H1 (cell line): ENCODE data around the gene BTBD9. TPM values are rescaled to one million over a fixed set of nuclear protein-coding genes. Genes with fewer than 3 reads are reported as not detected.

Source experiments
- RBBP5 ChIP-seq: IDR thresholded peaks from 2 replicates; pipeline ENCODE4 v1.7.1; 2012; ENCODE audit warnings: low read depth, mild to moderate bottlenecking, inconsistent platforms, low read length, moderate library complexity, borderline replicate concordance
- polyA plus RNA-seq, 7 experiments: library from polyadenylated mRNA; depleted of rRNA in 3 of 7; stranded (reverse) in 5 of 7; unstranded in 2 of 7; fragments of >200 nt in 5 of 7; fragments of 200-250 nt in 2 of 7; gene quantifications; 1 replicate in 5 of 7; 2 replicates in 1 of 7; 4 replicates in 1 of 7; pipeline versions ENCODE4 v1.2.1 to v1.2.3, GENCODE V29; 2011 to 2013; ENCODE audit warnings: missing spikeins in 2 of 7, mixed read lengths in 2 of 7
- total RNA-seq: library from RNA; stranded (reverse); fragmentation: NEBNext Ultra II Directional; extraction: Animal tissue kit (Norgen Biotek cat#: 25700); gene quantifications from 2 replicates; pipeline ENCODE4 v1.2.1, GENCODE V29; 2021
- TF ChIP-seq, protein P1 (sequence below), 3 experiments: IDR thresholded peaks; 1 replicate in 2 of 3; 2 replicates in 1 of 3; pipeline versions ENCODE4 v1.5.1 to v1.6.1; 2011; ENCODE audit warnings: low read length in 3 of 3, mild to moderate bottlenecking in 3 of 3, inconsistent platforms in 2 of 3, low read depth in 1 of 3, moderate library complexity in 1 of 3; ENCODE audit not compliant: insufficient read depth in 1 of 3; ENCODE audit errors: control extremely low read depth in 1 of 3
- TF ChIP-seq, protein P2 (sequence below): IDR thresholded peaks from 2 replicates; pipeline ENCODE4 v1.6.1; 2012; ENCODE audit warnings: low read length, inconsistent platforms
- TF ChIP-seq, protein P3 (sequence below): fragments of 300-600 bp; sonication (generic); IDR thresholded peaks from 2 replicates; pipeline ENCODE4 v1.7.1; 2012; ENCODE audit warnings: low read length, moderate library complexity, mild to moderate bottlenecking, inconsistent platforms; ENCODE audit not compliant: insufficient replicate concordance
- TF ChIP-seq, protein P4 (sequence below): IDR thresholded peaks from 2 replicates; pipeline ENCODE4 v1.6.1; 2011; ENCODE audit warnings: low read length, improper control_type of control experiment

BTBD9 gene
- total and polyA plus RNA-seq, 2 of the 8 experiments (the other 6 are each of a cell fraction or from before 2014, with no cell fraction given) = 0.92 to 4.1 TPM

DNA sequence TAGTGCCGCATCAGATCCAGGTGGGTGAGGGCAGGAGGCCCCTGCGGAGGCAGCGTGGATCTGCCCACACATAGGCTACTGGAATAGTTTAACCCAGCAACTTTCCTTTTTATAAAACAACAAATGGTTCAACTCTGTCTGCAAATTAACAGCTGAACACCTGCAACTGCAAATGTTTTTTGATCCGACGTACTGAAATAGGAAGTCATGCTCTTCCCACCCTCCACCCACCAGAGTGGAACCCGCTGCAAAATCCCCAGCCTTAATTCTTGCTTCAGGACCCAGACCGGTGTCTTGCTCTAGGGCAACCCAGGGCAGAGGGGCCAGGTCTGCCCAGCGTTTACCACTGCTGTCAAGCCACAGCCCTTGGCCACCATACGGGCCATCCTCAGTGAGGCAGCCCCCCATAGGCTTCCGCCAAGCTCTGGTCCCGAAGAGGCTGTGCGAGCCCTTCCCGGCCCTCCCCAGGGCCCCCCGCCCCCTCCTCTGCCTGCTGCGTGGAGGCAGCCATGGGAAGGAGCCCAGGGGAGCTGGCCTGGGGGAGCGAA, 485.9 kb downstream of the BTBD9 start (continued):
- TF ChIP-seq, protein P1, sequence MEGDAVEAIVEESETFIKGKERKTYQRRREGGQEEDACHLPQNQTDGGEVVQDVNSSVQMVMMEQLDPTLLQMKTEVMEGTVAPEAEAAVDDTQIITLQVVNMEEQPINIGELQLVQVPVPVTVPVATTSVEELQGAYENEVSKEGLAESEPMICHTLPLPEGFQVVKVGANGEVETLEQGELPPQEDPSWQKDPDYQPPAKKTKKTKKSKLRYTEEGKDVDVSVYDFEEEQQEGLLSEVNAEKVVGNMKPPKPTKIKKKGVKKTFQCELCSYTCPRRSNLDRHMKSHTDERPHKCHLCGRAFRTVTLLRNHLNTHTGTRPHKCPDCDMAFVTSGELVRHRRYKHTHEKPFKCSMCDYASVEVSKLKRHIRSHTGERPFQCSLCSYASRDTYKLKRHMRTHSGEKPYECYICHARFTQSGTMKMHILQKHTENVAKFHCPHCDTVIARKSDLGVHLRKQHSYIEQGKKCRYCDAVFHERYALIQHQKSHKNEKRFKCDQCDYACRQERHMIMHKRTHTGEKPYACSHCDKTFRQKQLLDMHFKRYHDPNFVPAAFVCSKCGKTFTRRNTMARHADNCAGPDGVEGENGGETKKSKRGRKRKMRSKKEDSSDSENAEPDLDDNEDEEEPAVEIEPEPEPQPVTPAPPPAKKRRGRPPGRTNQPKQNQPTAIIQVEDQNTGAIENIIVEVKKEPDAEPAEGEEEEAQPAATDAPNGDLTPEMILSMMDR (IDR thresholded peaks at IDR 0.05; ENCODE audit: control extremely low read depth in 1 of 3, insufficient read depth in 1 of 3, low read depth in 1 of 3, low read length in 3 of 3) = no peak
- TF ChIP-seq, protein P2, sequence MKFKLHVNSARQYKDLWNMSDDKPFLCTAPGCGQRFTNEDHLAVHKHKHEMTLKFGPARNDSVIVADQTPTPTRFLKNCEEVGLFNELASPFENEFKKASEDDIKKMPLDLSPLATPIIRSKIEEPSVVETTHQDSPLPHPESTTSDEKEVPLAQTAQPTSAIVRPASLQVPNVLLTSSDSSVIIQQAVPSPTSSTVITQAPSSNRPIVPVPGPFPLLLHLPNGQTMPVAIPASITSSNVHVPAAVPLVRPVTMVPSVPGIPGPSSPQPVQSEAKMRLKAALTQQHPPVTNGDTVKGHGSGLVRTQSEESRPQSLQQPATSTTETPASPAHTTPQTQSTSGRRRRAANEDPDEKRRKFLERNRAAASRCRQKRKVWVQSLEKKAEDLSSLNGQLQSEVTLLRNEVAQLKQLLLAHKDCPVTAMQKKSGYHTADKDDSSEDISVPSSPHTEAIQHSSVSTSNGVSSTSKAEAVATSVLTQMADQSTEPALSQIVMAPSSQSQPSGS = no peak
- TF ChIP-seq, protein P3, sequence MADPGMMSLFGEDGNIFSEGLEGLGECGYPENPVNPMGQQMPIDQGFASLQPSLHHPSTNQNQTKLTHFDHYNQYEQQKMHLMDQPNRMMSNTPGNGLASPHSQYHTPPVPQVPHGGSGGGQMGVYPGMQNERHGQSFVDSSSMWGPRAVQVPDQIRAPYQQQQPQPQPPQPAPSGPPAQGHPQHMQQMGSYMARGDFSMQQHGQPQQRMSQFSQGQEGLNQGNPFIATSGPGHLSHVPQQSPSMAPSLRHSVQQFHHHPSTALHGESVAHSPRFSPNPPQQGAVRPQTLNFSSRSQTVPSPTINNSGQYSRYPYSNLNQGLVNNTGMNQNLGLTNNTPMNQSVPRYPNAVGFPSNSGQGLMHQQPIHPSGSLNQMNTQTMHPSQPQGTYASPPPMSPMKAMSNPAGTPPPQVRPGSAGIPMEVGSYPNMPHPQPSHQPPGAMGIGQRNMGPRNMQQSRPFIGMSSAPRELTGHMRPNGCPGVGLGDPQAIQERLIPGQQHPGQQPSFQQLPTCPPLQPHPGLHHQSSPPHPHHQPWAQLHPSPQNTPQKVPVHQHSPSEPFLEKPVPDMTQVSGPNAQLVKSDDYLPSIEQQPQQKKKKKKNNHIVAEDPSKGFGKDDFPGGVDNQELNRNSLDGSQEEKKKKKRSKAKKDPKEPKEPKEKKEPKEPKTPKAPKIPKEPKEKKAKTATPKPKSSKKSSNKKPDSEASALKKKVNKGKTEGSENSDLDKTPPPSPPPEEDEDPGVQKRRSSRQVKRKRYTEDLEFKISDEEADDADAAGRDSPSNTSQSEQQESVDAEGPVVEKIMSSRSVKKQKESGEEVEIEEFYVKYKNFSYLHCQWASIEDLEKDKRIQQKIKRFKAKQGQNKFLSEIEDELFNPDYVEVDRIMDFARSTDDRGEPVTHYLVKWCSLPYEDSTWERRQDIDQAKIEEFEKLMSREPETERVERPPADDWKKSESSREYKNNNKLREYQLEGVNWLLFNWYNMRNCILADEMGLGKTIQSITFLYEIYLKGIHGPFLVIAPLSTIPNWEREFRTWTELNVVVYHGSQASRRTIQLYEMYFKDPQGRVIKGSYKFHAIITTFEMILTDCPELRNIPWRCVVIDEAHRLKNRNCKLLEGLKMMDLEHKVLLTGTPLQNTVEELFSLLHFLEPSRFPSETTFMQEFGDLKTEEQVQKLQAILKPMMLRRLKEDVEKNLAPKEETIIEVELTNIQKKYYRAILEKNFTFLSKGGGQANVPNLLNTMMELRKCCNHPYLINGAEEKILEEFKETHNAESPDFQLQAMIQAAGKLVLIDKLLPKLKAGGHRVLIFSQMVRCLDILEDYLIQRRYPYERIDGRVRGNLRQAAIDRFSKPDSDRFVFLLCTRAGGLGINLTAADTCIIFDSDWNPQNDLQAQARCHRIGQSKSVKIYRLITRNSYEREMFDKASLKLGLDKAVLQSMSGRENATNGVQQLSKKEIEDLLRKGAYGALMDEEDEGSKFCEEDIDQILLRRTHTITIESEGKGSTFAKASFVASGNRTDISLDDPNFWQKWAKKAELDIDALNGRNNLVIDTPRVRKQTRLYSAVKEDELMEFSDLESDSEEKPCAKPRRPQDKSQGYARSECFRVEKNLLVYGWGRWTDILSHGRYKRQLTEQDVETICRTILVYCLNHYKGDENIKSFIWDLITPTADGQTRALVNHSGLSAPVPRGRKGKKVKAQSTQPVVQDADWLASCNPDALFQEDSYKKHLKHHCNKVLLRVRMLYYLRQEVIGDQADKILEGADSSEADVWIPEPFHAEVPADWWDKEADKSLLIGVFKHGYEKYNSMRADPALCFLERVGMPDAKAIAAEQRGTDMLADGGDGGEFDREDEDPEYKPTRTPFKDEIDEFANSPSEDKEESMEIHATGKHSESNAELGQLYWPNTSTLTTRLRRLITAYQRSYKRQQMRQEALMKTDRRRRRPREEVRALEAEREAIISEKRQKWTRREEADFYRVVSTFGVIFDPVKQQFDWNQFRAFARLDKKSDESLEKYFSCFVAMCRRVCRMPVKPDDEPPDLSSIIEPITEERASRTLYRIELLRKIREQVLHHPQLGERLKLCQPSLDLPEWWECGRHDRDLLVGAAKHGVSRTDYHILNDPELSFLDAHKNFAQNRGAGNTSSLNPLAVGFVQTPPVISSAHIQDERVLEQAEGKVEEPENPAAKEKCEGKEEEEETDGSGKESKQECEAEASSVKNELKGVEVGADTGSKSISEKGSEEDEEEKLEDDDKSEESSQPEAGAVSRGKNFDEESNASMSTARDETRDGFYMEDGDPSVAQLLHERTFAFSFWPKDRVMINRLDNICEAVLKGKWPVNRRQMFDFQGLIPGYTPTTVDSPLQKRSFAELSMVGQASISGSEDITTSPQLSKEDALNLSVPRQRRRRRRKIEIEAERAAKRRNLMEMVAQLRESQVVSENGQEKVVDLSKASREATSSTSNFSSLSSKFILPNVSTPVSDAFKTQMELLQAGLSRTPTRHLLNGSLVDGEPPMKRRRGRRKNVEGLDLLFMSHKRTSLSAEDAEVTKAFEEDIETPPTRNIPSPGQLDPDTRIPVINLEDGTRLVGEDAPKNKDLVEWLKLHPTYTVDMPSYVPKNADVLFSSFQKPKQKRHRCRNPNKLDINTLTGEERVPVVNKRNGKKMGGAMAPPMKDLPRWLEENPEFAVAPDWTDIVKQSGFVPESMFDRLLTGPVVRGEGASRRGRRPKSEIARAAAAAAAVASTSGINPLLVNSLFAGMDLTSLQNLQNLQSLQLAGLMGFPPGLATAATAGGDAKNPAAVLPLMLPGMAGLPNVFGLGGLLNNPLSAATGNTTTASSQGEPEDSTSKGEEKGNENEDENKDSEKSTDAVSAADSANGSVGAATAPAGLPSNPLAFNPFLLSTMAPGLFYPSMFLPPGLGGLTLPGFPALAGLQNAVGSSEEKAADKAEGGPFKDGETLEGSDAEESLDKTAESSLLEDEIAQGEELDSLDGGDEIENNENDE = no peak
- no peak for TF ChIP-seq RBBP5
- TF ChIP-seq, protein P4, sequence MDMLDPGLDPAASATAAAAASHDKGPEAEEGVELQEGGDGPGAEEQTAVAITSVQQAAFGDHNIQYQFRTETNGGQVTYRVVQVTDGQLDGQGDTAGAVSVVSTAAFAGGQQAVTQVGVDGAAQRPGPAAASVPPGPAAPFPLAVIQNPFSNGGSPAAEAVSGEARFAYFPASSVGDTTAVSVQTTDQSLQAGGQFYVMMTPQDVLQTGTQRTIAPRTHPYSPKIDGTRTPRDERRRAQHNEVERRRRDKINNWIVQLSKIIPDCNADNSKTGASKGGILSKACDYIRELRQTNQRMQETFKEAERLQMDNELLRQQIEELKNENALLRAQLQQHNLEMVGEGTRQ = no peak
